CD14-positive monocyte (primary cell): ENCODE measurements around the gene PLK3. TPM values are rescaled to one million over a fixed set of nuclear protein-coding genes. Genes with fewer than 3 reads are reported as not detected.

Experiments used
- DNase-seq, 3 donors: peaks; one replicate each; pipeline ENCODE4 v3.0.0-alpha.2; 2011 to 2022
- H2AFZ ChIP-seq: 2 replicates; pipeline ENCODE4 v1.6.0; 2012; ENCODE audit warnings: mild to moderate bottlenecking, low read depth, low read length, inconsistent platforms; ENCODE audit not compliant: insufficient read depth, poor library complexity, severe bottlenecking
- H3K27ac ChIP-seq, 2 donors: 1 replicate in 1 of 2; 2 replicates in 1 of 2; pipeline ENCODE4 v1.5.1; 2012 to 2013; ENCODE audit warnings: low read length in 2 of 2, control low read depth in 1 of 2, inconsistent platforms in 1 of 2, low read depth in 1 of 2, mild to moderate bottlenecking in 1 of 2
- H3K27me3 ChIP-seq, 2 donors: one replicate each; pipeline versions ENCODE4 v1.6.0 to v1.6.1; 2011 to 2013; ENCODE audit warnings: low read length in 2 of 2; ENCODE audit not compliant: control insufficient read depth in 2 of 2, insufficient read depth in 2 of 2
- H3K36me3 ChIP-seq, 2 donors: replicated peaks in 1 of 2; 1 replicate in 1 of 2; 2 replicates in 1 of 2; pipeline versions ENCODE4 v1.5.1 to v1.6.1; 2012 to 2013; ENCODE audit warnings: low read length in 2 of 2, control low read depth in 1 of 2, inconsistent platforms in 1 of 2, mild to moderate bottlenecking in 1 of 2; ENCODE audit not compliant: insufficient read depth in 2 of 2, control insufficient read depth in 1 of 2
- H3K4me1 ChIP-seq, 2 donors: 1 replicate in 1 of 2; 2 replicates in 1 of 2; pipeline versions ENCODE4 v1.5.1 to v1.6.1; 2012 to 2013; ENCODE audit warnings: low read length in 2 of 2, control low read depth in 1 of 2, inconsistent platforms in 1 of 2, mild to moderate bottlenecking in 1 of 2, moderate library complexity in 1 of 2; ENCODE audit not compliant: insufficient read depth in 2 of 2, control insufficient read depth in 1 of 2
- H3K4me2 ChIP-seq: replicated peaks from 2 replicates; pipeline ENCODE3; 2012; ENCODE audit warnings: low read length, moderate library complexity, mild to moderate bottlenecking; ENCODE audit not compliant: poor library complexity, severe bottlenecking; ENCODE audit errors: extremely low read depth
- H3K4me3 ChIP-seq, 3 experiments: fragments of 200-600 bp in 1 of 3; sonication (generic) in 1 of 3; replicated peaks in 1 of 3; 1 replicate in 2 of 3; 2 replicates in 1 of 3; pipeline ENCODE4 v1.5.1; 2011 to 2013; ENCODE audit warnings: low read length in 3 of 3, mild to moderate bottlenecking in 3 of 3, control low read depth in 2 of 3, low read depth in 2 of 3, inconsistent platforms in 1 of 3, moderate library complexity in 1 of 3
- H3K79me2 ChIP-seq: 2 replicates; pipeline ENCODE4 v1.6.0; 2012; ENCODE audit warnings: mild to moderate bottlenecking, control low read depth, inconsistent platforms, low read length, moderate library complexity; ENCODE audit not compliant: insufficient read depth
- H3K9ac ChIP-seq: 2 replicates; pipeline ENCODE4 v1.6.0; 2017; ENCODE audit warnings: low read length, mild to moderate bottlenecking; ENCODE audit not compliant: insufficient read depth, poor library complexity, severe bottlenecking
- H3K9me3 ChIP-seq, 2 donors: replicated peaks in 1 of 2; 1 replicate in 1 of 2; 2 replicates in 1 of 2; pipeline versions ENCODE4 v1.5.1 to v1.6.1; 2012 to 2013; ENCODE audit warnings: low read length in 2 of 2, control low read depth in 1 of 2; ENCODE audit not compliant: control insufficient read depth in 1 of 2, insufficient read depth in 1 of 2
- H4K20me1 ChIP-seq: 2 replicates; pipeline ENCODE4 v1.6.0; 2012; ENCODE audit warnings: mild to moderate bottlenecking, low read length, control low read depth, moderate library complexity; ENCODE audit not compliant: insufficient read depth
- H3K27ac Mint-ChIP-seq, 7 donors: one replicate each; pipeline ENCODE4 v1.8.0; 2020; ENCODE audit warnings: mild to moderate bottlenecking in 7 of 7, mixed read lengths in 7 of 7, moderate library complexity in 6 of 7, inconsistent platforms in 2 of 7
- H3K27me3 Mint-ChIP-seq, 3 donors: one replicate each; pipeline ENCODE4 v1.8.0; 2021 to 2022; ENCODE audit warnings: low read depth in 3 of 3, mild to moderate bottlenecking in 3 of 3, mixed read lengths in 3 of 3, moderate library complexity in 3 of 3, inconsistent platforms in 1 of 3
- H3K36me3 Mint-ChIP-seq, 2 donors: one replicate each; pipeline ENCODE4 v1.8.0; 2020; ENCODE audit warnings: mixed read lengths in 2 of 2, inconsistent platforms in 1 of 2, mild to moderate bottlenecking in 1 of 2
- H3K4me1 Mint-ChIP-seq: one replicate; pipeline ENCODE4 v1.8.0; 2020; ENCODE audit warnings: mild to moderate bottlenecking, mixed read lengths
- H3K4me3 Mint-ChIP-seq, 2 donors: one replicate each; pipeline ENCODE4 v1.8.0; 2020; ENCODE audit warnings: mild to moderate bottlenecking in 2 of 2, mixed read lengths in 2 of 2, moderate library complexity in 1 of 2
- H3K9me3 Mint-ChIP-seq, 7 donors: one replicate each; pipeline ENCODE4 v1.8.0; 2020 to 2022; ENCODE audit warnings: mixed read lengths in 7 of 7, mild to moderate bottlenecking in 6 of 7, moderate library complexity in 6 of 7, inconsistent platforms in 2 of 7
- WGBS: methylation state at CpG from one replicate; pipeline ENCODE4 v1.1.5; 2013; ENCODE audit warnings: missing lambda C conversion rate; ENCODE audit not compliant: insufficient coverage; 5-methylcytosine and 5-hydroxymethylcytosine counted together
- intact Hi-C, 2 donors: fragments of 100-400 bp; cut with micrococcal nuclease; formaldehyde crosslinking; loops; one replicate each; pipeline versions ENCODE4 v1.15.0 to v1.15.1; 2023
- polyA plus RNA-seq, 3 donors: library from polyadenylated mRNA; depleted of rRNA in 1 of 3; unstranded in 2 of 3; stranded (reverse) in 1 of 3; fragments of 300-500 nt in 2 of 3; fragments of >200 nt in 1 of 3; fragmentation: Illumina TruSeq in 2 of 3; gene quantifications; 1 replicate in 2 of 3; 2 replicates in 1 of 3; pipeline ENCODE4 v1.2.3, GENCODE V29; 2012 to 2021
- TF ChIP-seq, protein P1 (sequence below): fragments of 200-600 bp; IDR thresholded peaks from one replicate; pipeline ENCODE4 v1.8.0; 2022; ENCODE audit warnings: antibody characterized with exemption, mild to moderate bottlenecking

Gene PLK3
- polyA plus RNA-seq, 3 donors = 15.8 to 285 (median 28.1) TPM

DNA sequence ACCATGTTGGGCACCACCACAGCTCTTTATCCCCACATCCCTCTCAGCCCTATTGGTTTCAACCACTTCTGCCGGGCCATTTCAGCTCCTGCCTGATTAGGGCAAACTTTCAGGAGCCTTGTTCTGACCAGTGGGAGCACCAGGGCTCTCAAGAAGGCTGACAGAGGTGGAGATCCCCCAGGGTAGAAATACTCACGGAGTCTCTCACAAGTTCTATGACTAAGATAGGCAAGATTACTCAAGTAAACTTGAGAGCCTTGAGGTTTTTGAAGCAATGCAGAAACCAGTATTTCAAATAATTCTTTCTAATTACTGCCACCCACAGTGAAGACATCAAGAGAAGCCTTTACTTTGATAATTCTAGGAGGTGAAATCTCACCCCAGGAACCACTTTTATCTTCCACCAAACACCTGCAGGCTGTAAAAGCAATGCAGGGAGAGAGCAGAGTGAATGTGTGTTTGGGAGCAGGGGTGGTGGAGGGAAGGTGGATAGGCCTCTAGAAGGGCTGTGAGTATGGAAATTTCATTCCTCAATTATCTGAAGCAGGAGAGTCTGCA is 49.5 kb downstream of the PLK3 start:
- no peaks in the 10 kb centered on the region for H3K9me3 ChIP-seq

GRCh38 chr1:44851308-44851707 is 51.1 kb downstream of the PLK3 start:
- H3K79me2 ChIP-seq = no peaks in the 10 kb centered on the region
- Mint-ChIP-seq H3K4me3 (no peak overlapping the region), H3K4me1 (peaks cover 6% of the 10 kb centered on the region), H3K9me3 (peaks cover 0 to 5% (median 0%) of the 10 kb centered on the region in 7 donors), H3K27me3 (peaks cover 0 to 2% (median 0%) of the 10 kb centered on the region in 3 donors), H3K27ac (no peak overlapping the region), H3K36me3 (peaks cover 35 to 50% of the 10 kb centered on the region in 2 donors)
- no peaks in the 10 kb centered on the region for H3K9me3 ChIP-seq
- WGBS = no CpG with 5 or more reads among the region's 1 CpG
- H3K4me2 ChIP-seq = no peak overlapping the region
- H3K27me3 ChIP-seq = no peaks in the 10 kb centered on the region
- H3K27ac ChIP-seq = no peak overlapping the region
- TF ChIP-seq, protein P1, sequence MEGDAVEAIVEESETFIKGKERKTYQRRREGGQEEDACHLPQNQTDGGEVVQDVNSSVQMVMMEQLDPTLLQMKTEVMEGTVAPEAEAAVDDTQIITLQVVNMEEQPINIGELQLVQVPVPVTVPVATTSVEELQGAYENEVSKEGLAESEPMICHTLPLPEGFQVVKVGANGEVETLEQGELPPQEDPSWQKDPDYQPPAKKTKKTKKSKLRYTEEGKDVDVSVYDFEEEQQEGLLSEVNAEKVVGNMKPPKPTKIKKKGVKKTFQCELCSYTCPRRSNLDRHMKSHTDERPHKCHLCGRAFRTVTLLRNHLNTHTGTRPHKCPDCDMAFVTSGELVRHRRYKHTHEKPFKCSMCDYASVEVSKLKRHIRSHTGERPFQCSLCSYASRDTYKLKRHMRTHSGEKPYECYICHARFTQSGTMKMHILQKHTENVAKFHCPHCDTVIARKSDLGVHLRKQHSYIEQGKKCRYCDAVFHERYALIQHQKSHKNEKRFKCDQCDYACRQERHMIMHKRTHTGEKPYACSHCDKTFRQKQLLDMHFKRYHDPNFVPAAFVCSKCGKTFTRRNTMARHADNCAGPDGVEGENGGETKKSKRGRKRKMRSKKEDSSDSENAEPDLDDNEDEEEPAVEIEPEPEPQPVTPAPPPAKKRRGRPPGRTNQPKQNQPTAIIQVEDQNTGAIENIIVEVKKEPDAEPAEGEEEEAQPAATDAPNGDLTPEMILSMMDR = no peak
- DNase-seq = no peak
- no peaks in the 10 kb centered on the region for H4K20me1 ChIP-seq
- no peak overlapping the region for H3K4me3 ChIP-seq
- peaks cover 0 to 19% of the 10 kb centered on the region in 2 donors for H3K36me3 ChIP-seq
- intact Hi-C loops = no loop called here
- no peak overlapping the region for H2AFZ ChIP-seq
- no peaks in the 10 kb centered on the region for H3K4me1 ChIP-seq
- no peak overlapping the region for H3K9ac ChIP-seq

More for the DNA sequence above, 49.5 kb downstream of the PLK3 start:
- Mint-ChIP-seq H3K27ac (no peak overlapping the region), H3K9me3 (peaks cover 0 to 5% (median 0%) of the 10 kb centered on the region in 7 donors), H3K27me3 (peaks cover 0 to 2% (median 0%) of the 10 kb centered on the region in 3 donors), H3K36me3 (peaks cover 28 to 42% of the 10 kb centered on the region in 2 donors), H3K4me1 (no peaks in the 10 kb centered on the region), H3K4me3 (no peak overlapping the region)
- H3K4me2 ChIP-seq = no peak overlapping the region
- intact Hi-C loops = no loop called here
- no peaks in the 10 kb centered on the region for H3K27me3 ChIP-seq
- H2AFZ ChIP-seq = no peak overlapping the region
- H3K9ac ChIP-seq = no peak overlapping the region
- no peak for DNase-seq
- H3K36me3 ChIP-seq = peaks cover 0 to 12% of the 10 kb centered on the region in 2 donors
- H3K4me3 ChIP-seq = no peak overlapping the region
- no peak overlapping the region for H3K27ac ChIP-seq
- 83% methylated on average over 1 of the region's 2 CpGs for WGBS
- TF ChIP-seq, protein P1 = no peak
- no peaks in the 10 kb centered on the region for H4K20me1 ChIP-seq
- H3K79me2 ChIP-seq = no peaks in the 10 kb centered on the region
- no peaks in the 10 kb centered on the region for H3K4me1 ChIP-seq
